GM21717 (cell line): ENCODE results near the gene TAS2R39.

Experiments
- ATAC-seq: cut with Tn5 transposase; IDR thresholded peaks from one replicate; pipeline ENCODE4 v1.9.1; 2021; ENCODE audit warnings: mild to moderate bottlenecking, moderate library complexity; ENCODE audit not compliant: unreplicated experiment

The TAS2R39 gene

GRCh38 chr7:143214789-143215679, 31.8 kb downstream of the TAS2R39 start:
- ATAC-seq = peak; percentile 86

- no peak for ATAC-seq
These were observed 32.9 kb downstream of the TAS2R39 start for GRCh38 chr7:143216151-143216550.

GRCh38 chr7:143216686-143217085, 33.5 kb downstream of the TAS2R39 start:
- no peak for ATAC-seq

GRCh38 chr7:143217806-143218205, 34.6 kb downstream of the TAS2R39 start:
- ATAC-seq = no peak

GRCh38 chr7:143221286-143221685, 38.1 kb downstream of the TAS2R39 start:
- ATAC-seq = no peak

GRCh38 chr7:143221737-143222136, 38.5 kb downstream of the TAS2R39 start, which contains the start of gene TAS2R40:
TSS of gene TAS2R40 (plus strand) at chr7:143222037. CDS start at chr7:143222079, 42 bp downstream.
- ATAC-seq = no peak

GRCh38 chr7:143222782-143223181, 39.6 kb downstream of the TAS2R39 start:
- ATAC-seq = no peak

GRCh38 chr7:143223784-143224183, 40.6 kb downstream of the TAS2R39 start:
- no peak for ATAC-seq

GRCh38 chr7:143225047-143225446, 41.8 kb downstream of the TAS2R39 start:
- ATAC-seq = no peak

GRCh38 chr7:143227806-143228205, 44.6 kb downstream of the TAS2R39 start:
- ATAC-seq = no peak

- no peak for ATAC-seq
These were observed 46.0 kb downstream of the TAS2R39 start for GRCh38 chr7:143229054-143229790.

- no peak for ATAC-seq
These were observed 47.6 kb downstream of the TAS2R39 start for GRCh38 chr7:143230602-143231457.
